Endothelial cell of umbilical vein (primary cell): ENCODE results near the gene AKAP1. TPM values are rescaled to one million over a fixed set of nuclear protein-coding genes. Genes with fewer than 3 reads are reported as not detected.

Experiments used
- BruUV-seq: library from RNA; stranded (reverse); fragments of 400-500 nt; replicated peaks from 2 replicates; lab custom pipeline; 2021; lab: Mats Ljungman, UMichigan
- CTCF ChIA-PET: fragments of 300-600, 350-600 bp; sonication (Branson Sonifier 250); formaldehyde crosslinking; loops from one replicate; lab custom pipeline; 2021; ENCODE audit warnings: antibody characterized with exemption, inconsistent platforms; lab: Charles Lee
- POLR2A ChIA-PET: fragments of 300-600, 350-600 bp; sonication (Branson Sonifier 250); formaldehyde crosslinking; loops from one replicate; lab custom pipeline; 2021; ENCODE audit warnings: antibody characterized with exemption, inconsistent platforms; lab: Charles Lee
- DNase-seq: peaks from one replicate; pipeline ENCODE4 v3.0.0-alpha.2; 2011; ENCODE audit warnings: low read depth, low spot score
- FAIRE-seq: peaks from 2 replicates; lab custom pipeline; 2011; peaks lifted over from hg19 to GRCh38; lab: Jason Lieb, UNC
- H2AFZ ChIP-seq: 2 replicates; pipeline ENCODE4 v1.6.0; 2012; ENCODE audit warnings: low read depth, low read length, control low read depth, inconsistent platforms
- H3K27ac ChIP-seq: 2 replicates; pipeline ENCODE4 v1.5.1; 2011; ENCODE audit warnings: low read depth, mild to moderate bottlenecking, control low read depth, low read length, moderate library complexity; ENCODE audit not compliant: insufficient read depth
- H3K27me3 ChIP-seq, 2 experiments: 2 replicates each; pipeline versions ENCODE4 v1.6.0 to v1.6.1; 2011; ENCODE audit warnings: low read length in 2 of 2, mixed read lengths in 1 of 2; ENCODE audit not compliant: control insufficient read depth in 2 of 2, insufficient read depth in 2 of 2
- H3K36me3 ChIP-seq, 2 experiments: 2 replicates in 1 of 2; 3 replicates in 1 of 2; pipeline ENCODE4 v1.5.1; 2011; ENCODE audit warnings: low read length in 2 of 2, mild to moderate bottlenecking in 1 of 2, moderate library complexity in 1 of 2; ENCODE audit not compliant: control insufficient read depth in 2 of 2, insufficient read depth in 2 of 2; ENCODE audit errors: extremely low read depth in 1 of 2
- H3K4me1 ChIP-seq: 3 replicates; pipeline ENCODE4 v1.5.1; 2011; ENCODE audit warnings: mild to moderate bottlenecking, low read length; ENCODE audit not compliant: control insufficient read depth, insufficient read depth; ENCODE audit errors: extremely low read depth
- H3K4me2 ChIP-seq: 2 replicates; pipeline ENCODE4 v1.6.1; 2011; ENCODE audit warnings: low read length, control low read depth, mixed read lengths; ENCODE audit not compliant: insufficient read depth
- H3K4me3 ChIP-seq, 3 experiments: fragments of 200-600 bp in 1 of 3; sonication (generic), shearing (Covaris generic) in 1 of 3; replicated peaks in 1 of 3; 2 replicates each; pipeline ENCODE4 v1.5.1; 2011 to 2016; ENCODE audit warnings: control low read depth in 3 of 3, low read length in 3 of 3, mild to moderate bottlenecking in 2 of 3, inconsistent platforms in 1 of 3, low read depth in 1 of 3, moderate library complexity in 1 of 3; ENCODE audit not compliant: insufficient read depth in 1 of 3
- H3K79me2 ChIP-seq: 2 replicates; pipeline ENCODE4 v1.6.0; 2012; ENCODE audit warnings: low read length, inconsistent platforms; ENCODE audit not compliant: control insufficient read depth, insufficient read depth
- H3K9ac ChIP-seq: replicated peaks from 2 replicates; pipeline ENCODE3; 2011; ENCODE audit warnings: low read length, control low read depth; ENCODE audit not compliant: insufficient read depth; ENCODE audit errors: extremely low read depth
- H3K9me1 ChIP-seq: replicated peaks from 3 replicates; pipeline ENCODE4 v1.6.0; 2011; ENCODE audit warnings: mild to moderate bottlenecking, low read length; ENCODE audit not compliant: control insufficient read depth, insufficient read depth; ENCODE audit errors: extremely low read depth
- H3K9me3 ChIP-seq: replicated peaks from 2 replicates; pipeline ENCODE4 v1.5.1; 2012; ENCODE audit warnings: low read length, inconsistent platforms; ENCODE audit not compliant: control insufficient read depth, insufficient read depth
- H4K20me1 ChIP-seq: replicated peaks from 2 replicates; pipeline ENCODE3; 2011; ENCODE audit warnings: mild to moderate bottlenecking, low read length; ENCODE audit not compliant: control insufficient read depth, insufficient read depth; ENCODE audit errors: extremely low read depth
- CTCF ChIP-seq, 2 donors: IDR thresholded peaks; 1 replicate in 1 of 2; 2 replicates in 1 of 2; pipeline ENCODE4 v1.5.1; 2011; ENCODE audit warnings: low read length in 2 of 2, mild to moderate bottlenecking in 2 of 2, moderate library complexity in 2 of 2, control low read depth in 1 of 2, inconsistent platforms in 1 of 2, low read depth in 1 of 2; ENCODE audit not compliant: insufficient read depth in 1 of 2; ENCODE audit errors: extremely low read depth in 1 of 2
- EZH2 ChIP-seq: IDR thresholded peaks from 2 replicates; pipeline ENCODE4 v1.6.1; 2012; ENCODE audit warnings: borderline replicate concordance, low read depth, mild to moderate bottlenecking, moderate library complexity, low read length, inconsistent platforms; ENCODE audit not compliant: severe bottlenecking
- FOS ChIP-seq: IDR thresholded peaks from 2 replicates; pipeline ENCODE4 v1.6.1; 2011; ENCODE audit warnings: mild to moderate bottlenecking, low read length, moderate library complexity, borderline replicate concordance; ENCODE audit not compliant: insufficient read depth
- GATA2 ChIP-seq: IDR thresholded peaks from 2 replicates; pipeline ENCODE4 v1.7.0; 2011; ENCODE audit warnings: low read depth, mild to moderate bottlenecking, moderate library complexity, mixed read lengths, low read length; ENCODE audit not compliant: insufficient read length, insufficient read depth
- JUN ChIP-seq: IDR thresholded peaks from 2 replicates; pipeline ENCODE4 v1.6.1; 2011; ENCODE audit warnings: borderline replicate concordance, low read depth; ENCODE audit not compliant: insufficient read length, insufficient read depth
- MAX ChIP-seq: IDR thresholded peaks from 2 replicates; pipeline ENCODE4 v1.6.1; 2011; ENCODE audit not compliant: insufficient read depth, insufficient read length
- MYC ChIP-seq: IDR thresholded peaks from one replicate; pipeline ENCODE4 v1.6.1; 2011; ENCODE audit warnings: mild to moderate bottlenecking, low read depth, low read length
- POLR2A ChIP-seq: IDR thresholded peaks from 2 replicates; pipeline ENCODE4 v1.6.1; 2012; ENCODE audit warnings: low read depth, mild to moderate bottlenecking, control low read depth, low read length
- POLR2AphosphoS5 ChIP-seq: IDR thresholded peaks from 2 replicates; pipeline ENCODE4 v1.6.1; 2012; ENCODE audit warnings: low read depth, mild to moderate bottlenecking, control low read depth, low read length, moderate library complexity; ENCODE audit not compliant: insufficient read depth
- dilution Hi-C: fragments of 300-500 bp; cut with MboI; formaldehyde crosslinking; loops from one replicate; pipeline ENCODE4 v1.15.0; 2019; ENCODE audit warnings: low sequenced_read_pairs; ENCODE audit not compliant: extremely low pct_ligation_motif_present
- intact Hi-C: fragments of 100-400 bp; cut with micrococcal nuclease; formaldehyde crosslinking; loops from one replicate; pipeline ENCODE4 v1.10.0; 2022
- polyA plus RNA-seq, 4 experiments: library from polyadenylated mRNA; depleted of rRNA in 3 of 4; stranded (reverse) in 3 of 4; unstranded in 1 of 4; fragments of >200 nt; gene quantifications; 2 replicates each; pipeline versions ENCODE4 v1.2.1 to v1.2.3, GENCODE V29; 2011 to 2012; ENCODE audit warnings: missing spikeins in 1 of 4
- total RNA-seq: library from RNA; stranded (reverse); gene quantifications from 2 replicates; pipeline ENCODE4 v1.2.3, GENCODE V29; 2021

Gene AKAP1
- total and polyA plus RNA-seq, 2 donors (not counting 3 experiments of a cell fraction or from before 2014, with no cell fraction given) = 20.9 to 27.7 TPM

GRCh38 chr17:57099165-57099564 is 14.1 kb downstream of the AKAP1 start:
- H2AFZ ChIP-seq = no peak overlapping the region
- no TSS peak for BruUV-seq
- ChIA-PET CTCF (no interaction called here), POLR2A (no interaction called here)
- dilution Hi-C loops = no loop called here
- H3K4me1 ChIP-seq = no peaks in the 10 kb centered on the region
- no peak for FAIRE-seq
- H3K36me3 ChIP-seq = no peaks in the 10 kb centered on the region
- H3K79me2 ChIP-seq = peaks cover 18% of the 10 kb centered on the region
- no peaks in the 10 kb centered on the region for H4K20me1 ChIP-seq
- H3K4me2 ChIP-seq = no peak overlapping the region
- no peaks in the 10 kb centered on the region for H3K9me3 ChIP-seq
- no peak overlapping the region for H3K9ac ChIP-seq
- no peak overlapping the region for H3K4me3 ChIP-seq
- H3K27ac ChIP-seq = no peak overlapping the region
- intact Hi-C loops = no loop called here
- DNase-seq = no peak
- H3K27me3 ChIP-seq = no peaks in the 10 kb centered on the region
- H3K9me1 ChIP-seq = no peaks in the 10 kb centered on the region
- TF ChIP-seq MYC (no peak), FOS (no peak), POLR2A (no peak), CTCF (IDR thresholded peaks at IDR 0.05; ENCODE audit: extremely low read depth in 1 of 2, insufficient read depth in 1 of 2, low read depth in 1 of 2, low read length in 2 of 2) (no peak), GATA2 (no peak), MAX (no peak), POLR2AphosphoS5 (no peak), JUN (no peak), EZH2 (no peak)
